Neural progenitor cell (in vitro differentiated cells): Measurements from ENCODE around the gene UHRF2. TPM values are rescaled to one million over a fixed set of nuclear protein-coding genes. Genes with fewer than 3 reads are reported as not detected.

Experiments used
- DNase-seq: peaks from one replicate; pipeline ENCODE4 v3.0.0-alpha.2; 2016; ENCODE audit warnings: low spot score
- H2AFZ ChIP-seq: fragments of 200-600 bp; sonication (generic); replicated peaks from 2 replicates; pipeline ENCODE4 v1.6.1; 2016; ENCODE audit warnings: antibody characterized with exemption
- H3F3A ChIP-seq: fragments of 200-600 bp; sonication (generic); 2 replicates; pipeline ENCODE4 v1.6.1; 2016; ENCODE audit warnings: antibody characterized with exemption, low read depth
- H3K27ac ChIP-seq: fragments of 200-600 bp; sonication (generic); 2 replicates; pipeline ENCODE4 v1.5.1; 2016; ENCODE audit warnings: mild to moderate bottlenecking
- H3K27me3 ChIP-seq: fragments of 200-600 bp; sonication (generic); 2 replicates; pipeline ENCODE4 v1.6.1; 2016; ENCODE audit warnings: mild to moderate bottlenecking, moderate library complexity
- H3K36me3 ChIP-seq: fragments of 200-600 bp; sonication (generic); 2 replicates; pipeline ENCODE4 v1.5.1; 2016
- H3K4me1 ChIP-seq: fragments of 200-600 bp; sonication (generic); 2 replicates; pipeline ENCODE4 v1.6.1; 2016; ENCODE audit warnings: mixed run types
- H3K4me2 ChIP-seq: fragments of 200-600 bp; sonication (generic); 2 replicates; pipeline ENCODE4 v1.6.1; 2016
- H3K4me3 ChIP-seq: fragments of 200-600 bp; sonication (generic); 2 replicates; pipeline ENCODE4 v1.5.1; 2016
- H3K79me2 ChIP-seq: fragments of 200-600 bp; sonication (generic); 2 replicates; pipeline ENCODE4 v1.6.1; 2016; ENCODE audit warnings: low read depth
- H3K9ac ChIP-seq: fragments of 200-600 bp; sonication (generic); 2 replicates; pipeline ENCODE4 v1.6.1; 2016
- H3K9me3 ChIP-seq: fragments of 200-600 bp; sonication (generic); 2 replicates; pipeline ENCODE4 v1.5.1; 2016; ENCODE audit warnings: low read depth
- H4K20me1 ChIP-seq: fragments of 200-600 bp; sonication (generic); 2 replicates; pipeline ENCODE4 v1.6.1; 2016; ENCODE audit warnings: low read depth
- H3K27ac Mint-ChIP-seq: 3 replicates; pipeline ENCODE4 v1.8.0; 2021; ENCODE audit warnings: mixed read lengths
- H3K27me3 Mint-ChIP-seq: 2 replicates; pipeline ENCODE4 v1.8.0; 2022; ENCODE audit warnings: low read depth, mild to moderate bottlenecking, inconsistent platforms, moderate library complexity, mixed read lengths; ENCODE audit not compliant: insufficient read depth
- H3K36me3 Mint-ChIP-seq: 3 replicates; pipeline ENCODE4 v1.8.0; 2021; ENCODE audit warnings: mixed read lengths
- H3K4me1 Mint-ChIP-seq: 3 replicates; pipeline ENCODE4 v1.8.0; 2021; ENCODE audit warnings: mixed read lengths
- H3K4me3 Mint-ChIP-seq: 3 replicates; pipeline ENCODE4 v1.8.0; 2021; ENCODE audit warnings: mild to moderate bottlenecking, moderate library complexity, mixed read lengths
- H3K9me3 Mint-ChIP-seq: 3 replicates; pipeline ENCODE4 v1.8.0; 2020; ENCODE audit warnings: mixed read lengths
- CTCF ChIP-seq: fragments of 200-600 bp; sonication (generic); IDR thresholded peaks from 2 replicates; pipeline ENCODE4 v1.5.1; 2017; ENCODE audit warnings: antibody characterized with exemption, mild to moderate bottlenecking
- EZH2 ChIP-seq: fragments of 200-600 bp; sonication (generic); IDR thresholded peaks from 2 replicates; pipeline ENCODE4 v1.6.1; 2017; ENCODE audit warnings: antibody characterized with exemption, mild to moderate bottlenecking, moderate library complexity
- EZH2phosphoT487 ChIP-seq: fragments of 200-600 bp; sonication (generic); IDR thresholded peaks from 2 replicates; pipeline ENCODE4 v1.6.1; 2017; ENCODE audit warnings: antibody characterized with exemption
- total RNA-seq: library from RNA; depleted of rRNA; stranded (reverse); fragments of >200 nt; gene quantifications from 2 replicates; pipeline ENCODE4 v1.2.3, GENCODE V29; 2015; ENCODE audit warnings: low replicate concordance

The UHRF2 gene
- total RNA-seq, 1 donor from 2014 or later = 114 TPM

- no peaks in the 10 kb centered on the region for H3K4me1 ChIP-seq
- no peaks in the 10 kb centered on the region for H4K20me1 ChIP-seq
- no peak overlapping the region for H3K27ac ChIP-seq
- no peak overlapping the region for H3K4me3 ChIP-seq
- H3K36me3 ChIP-seq = no peaks in the 10 kb centered on the region
- no peaks in the 10 kb centered on the region for H3K27me3 ChIP-seq
- no peak for DNase-seq
- Mint-ChIP-seq H3K27me3 (no peaks in the 10 kb centered on the region), H3K4me3 (no peak overlapping the region), H3K27ac (peak overlapping the region; percentile 10), H3K4me1 (peaks cover 16% of the 10 kb centered on the region), H3K36me3 (no peaks in the 10 kb centered on the region), H3K9me3 (no peaks in the 10 kb centered on the region)
- no peak overlapping the region for H3K9ac ChIP-seq
- no peaks in the 10 kb centered on the region for H3K79me2 ChIP-seq
- TF ChIP-seq CTCF (no peak), EZH2phosphoT487 (no peak), EZH2 (no peak)
- H3F3A ChIP-seq = no peaks in the 10 kb centered on the region
- peak overlapping the region; percentile 54 for H2AFZ ChIP-seq
- H3K9me3 ChIP-seq = no peaks in the 10 kb centered on the region
- H3K4me2 ChIP-seq = no peak overlapping the region
Observed at GRCh38 chr9:6399071-6399470, 13.9 kb upstream of the UHRF2 start.

GRCh38 chr9:6405371-6405770 lies 7.6 kb upstream of the UHRF2 start:
- Mint-ChIP-seq H3K4me1 (no peaks in the 10 kb centered on the region), H3K36me3 (no peaks in the 10 kb centered on the region), H3K27me3 (peaks cover 4% of the 10 kb centered on the region), H3K27ac (no peak overlapping the region), H3K4me3 (no peak overlapping the region), H3K9me3 (no peaks in the 10 kb centered on the region)
- DNase-seq = no peak
- no peaks in the 10 kb centered on the region for H3F3A ChIP-seq
- H3K9ac ChIP-seq = no peak overlapping the region
- no peak for TF ChIP-seq EZH2
- TF ChIP-seq CTCF = no peak
- TF ChIP-seq EZH2phosphoT487 = no peak
- H3K36me3 ChIP-seq = no peaks in the 10 kb centered on the region
- H3K27me3 ChIP-seq = peaks cover 7% of the 10 kb centered on the region
- no peaks in the 10 kb centered on the region for H3K4me1 ChIP-seq
- H3K27ac ChIP-seq = no peak overlapping the region
- H3K4me2 ChIP-seq = no peak overlapping the region
- no peak overlapping the region for H3K4me3 ChIP-seq
- no peaks in the 10 kb centered on the region for H4K20me1 ChIP-seq
- H3K79me2 ChIP-seq = no peaks in the 10 kb centered on the region
- H3K9me3 ChIP-seq = no peaks in the 10 kb centered on the region
- no peak overlapping the region for H2AFZ ChIP-seq

- Mint-ChIP-seq H3K4me1 (no peaks in the 10 kb centered on the region), H3K27me3 (peaks cover 4% of the 10 kb centered on the region), H3K27ac (no peak overlapping the region), H3K4me3 (no peak overlapping the region), H3K9me3 (no peaks in the 10 kb centered on the region), H3K36me3 (no peaks in the 10 kb centered on the region)
- Histone ChIP-seq H3K4me2 (no peak overlapping the region), H3K9me3 (no peaks in the 10 kb centered on the region), H3K9ac (no peak overlapping the region), H3K4me3 (no peak overlapping the region), H3K79me2 (no peaks in the 10 kb centered on the region), H3K36me3 (no peaks in the 10 kb centered on the region), H4K20me1 (no peaks in the 10 kb centered on the region), H3F3A (peaks cover 13% of the 10 kb centered on the region), H3K27ac (no peak overlapping the region), H3K4me1 (no peaks in the 10 kb centered on the region), H2AFZ (no peak overlapping the region), H3K27me3 (peaks cover 7% of the 10 kb centered on the region)
- TF ChIP-seq EZH2 (no peak), CTCF (no peak), EZH2phosphoT487 (no peak)
- DNase-seq = no peak
Observed at GRCh38 chr9:6407778-6408177, 5.2 kb upstream of the UHRF2 start.

GRCh38 chr9:6408320-6408719 lies 4.7 kb upstream of the UHRF2 start:
- no peaks in the 10 kb centered on the region for H3K9me3 ChIP-seq
- peaks cover 4% of the 10 kb centered on the region for H3K27me3 Mint-ChIP-seq
- H3K27ac ChIP-seq = no peak overlapping the region
- H3K4me3 Mint-ChIP-seq = no peak overlapping the region
- H3K9ac ChIP-seq = no peak overlapping the region
- H3K4me2 ChIP-seq = no peak overlapping the region
- no peak overlapping the region for H3K27ac Mint-ChIP-seq
- peaks cover 2% of the 10 kb centered on the region for H3K79me2 ChIP-seq
- no peaks in the 10 kb centered on the region for H3K4me1 ChIP-seq
- H4K20me1 ChIP-seq = no peaks in the 10 kb centered on the region
- TF ChIP-seq CTCF (no peak), EZH2phosphoT487 (no peak), EZH2 (no peak)
- H3F3A ChIP-seq = peaks cover 14% of the 10 kb centered on the region
- peaks cover 7% of the 10 kb centered on the region for H3K27me3 ChIP-seq
- H3K36me3 ChIP-seq = no peaks in the 10 kb centered on the region
- H3K4me1 Mint-ChIP-seq = no peaks in the 10 kb centered on the region
- no peaks in the 10 kb centered on the region for H3K36me3 Mint-ChIP-seq
- no peaks in the 10 kb centered on the region for H3K9me3 Mint-ChIP-seq
- no peak overlapping the region for H3K4me3 ChIP-seq
- H2AFZ ChIP-seq = no peak overlapping the region
- DNase-seq = no peak
